ENCODE measurements around the gene LDLR. TPM values are rescaled to one million over a fixed set of nuclear protein-coding genes. Genes with fewer than 3 reads are reported as not detected.
"Not testable (repeated sequence)": the region's sequence is repeated elsewhere in the genome, so short reads cannot be mapped to it uniquely, and the experiment has no call there.

LDLR gene
- total RNA-seq, 4 donors from 2014 or later: 1.2 to 6.0 (median 3.9) TPM

- Histone ChIP-seq H3K36me3 (no peaks in the 10 kb centered on the region), H3K4me3 (no peak overlapping the region), H3K27me3 (no peaks in the 10 kb centered on the region), H3K27ac (peak overlapping the region in 3 of 4 donors; percentile 52 to 58 (median 54)), H3K9me3 (no peaks in the 10 kb centered on the region), H3K4me1 (no peaks in the 10 kb centered on the region)
- ATAC-seq (no peak), DNase-seq (no peak)
- intact Hi-C loops (cut with DNase I; ENCODE audit: low total_unique reads): loop anchor here (1.0 to 10.0 kb wide), 3 partner anchors 95 to 453 kb away; no protein-coding TSS in a partner anchor
- in situ Hi-C loops (cut with MboI; ENCODE audit: low sequenced_read_pairs in 4 of 4): loop anchor here in 3 of 4 donors (5.0 to 10.0 kb wide), 4 partner anchors 71 to 187 kb away; no protein-coding TSS in a partner anchor
- TF ChIP-seq CTCF (IDR thresholded peaks at IDR 0.05 in 4 of 5, conservative IDR thresholded peaks at IDR 0.05 in 1 of 5): no peak
- no peak for TF ChIP-seq POLR2A (IDR thresholded peaks at IDR 0.05)
Measured at GRCh38 chr19:11131471-11131870, 42.2 kb downstream of the LDLR start.

GRCh38 chr19:11136400-11137101, 47.3 kb downstream of the LDLR start:
- no peak for TF ChIP-seq POLR2A (IDR thresholded peaks at IDR 0.05)
- no peak for TF ChIP-seq CTCF (IDR thresholded peaks at IDR 0.05 in 4 of 5, conservative IDR thresholded peaks at IDR 0.05 in 1 of 5)
- ATAC-seq (no peak), DNase-seq (no peak)
- in situ Hi-C loops (cut with MboI; ENCODE audit: low sequenced_read_pairs in 4 of 4): loop anchor here in 3 of 4 donors (5.0 to 10.0 kb wide), 3 partner anchors 66 to 192 kb away; no protein-coding TSS in a partner anchor
- Histone ChIP-seq H3K27ac (peak overlapping the region in 1 of 4 donors; percentile 84), H3K27me3 (no peaks in the 10 kb centered on the region), H3K4me3 (no peak overlapping the region), H3K9me3 (no peaks in the 10 kb centered on the region), H3K36me3 (no peaks in the 10 kb centered on the region), H3K4me1 (peaks cover 10 to 28% of the 10 kb centered on the region in 2 donors)
- intact Hi-C loops (cut with DNase I; ENCODE audit: low total_unique reads): loop anchor here (1.0 to 10.0 kb wide), 3 partner anchors 67 to 448 kb away; no protein-coding TSS in a partner anchor

GRCh38 chr19:11137542-11138384, 48.5 kb downstream of the LDLR start:
- DNase-seq: peak; percentile 60 to 72
- peak; percentile 57 for ATAC-seq
- intact Hi-C loops (cut with DNase I; ENCODE audit: low total_unique reads): loop anchor here (1.0 to 10.0 kb wide), 3 partner anchors 66 to 447 kb away; no protein-coding TSS in a partner anchor
- no peaks in the 10 kb centered on the region for H3K36me3 ChIP-seq
- no peaks in the 10 kb centered on the region for H3K9me3 ChIP-seq
- H3K4me3 ChIP-seq: peak overlapping the region; percentile 29 to 53 (median 46)
- peaks cover 21 to 39% of the 10 kb centered on the region in 2 donors for H3K4me1 ChIP-seq
- H3K27ac ChIP-seq: peak overlapping the region; percentile 72 to 84 (median 79)
- no peaks in the 10 kb centered on the region for H3K27me3 ChIP-seq
- peak; percentile 87 to 93 (median 89) for TF ChIP-seq CTCF (IDR thresholded peaks at IDR 0.05 in 4 of 5, conservative IDR thresholded peaks at IDR 0.05 in 1 of 5)
- TF ChIP-seq POLR2A (IDR thresholded peaks at IDR 0.05): no peak
- in situ Hi-C loops (cut with MboI; ENCODE audit: low sequenced_read_pairs in 4 of 4): loop anchor here in 3 of 4 donors (5.0 to 10.0 kb wide), 3 partner anchors 65 to 193 kb away; no protein-coding TSS in a partner anchor

- DNase-seq (peak; percentile 56 to 74), ATAC-seq (peak; percentile 41 to 48)
- no peaks in the 10 kb centered on the region for H3K9me3 ChIP-seq
- H3K27ac ChIP-seq: peak overlapping the region; percentile 72 to 84 (median 79)
- in situ Hi-C loops (cut with MboI; ENCODE audit: low sequenced_read_pairs in 4 of 4) (loop anchor here in 3 of 4 donors (5.0 to 10.0 kb wide), 3 partner anchors 64 to 194 kb away; no protein-coding TSS in a partner anchor), intact Hi-C loops (cut with DNase I; ENCODE audit: low total_unique reads) (loop anchor here (10.0 kb wide), 2 partner anchors 204 to 446 kb away; no protein-coding TSS in a partner anchor)
- no peaks in the 10 kb centered on the region for H3K27me3 ChIP-seq
- TF ChIP-seq POLR2A (IDR thresholded peaks at IDR 0.05): peak in 1 of 2 donors; percentile 19
- TF ChIP-seq CTCF (IDR thresholded peaks at IDR 0.05 in 4 of 5, conservative IDR thresholded peaks at IDR 0.05 in 1 of 5): no peak
- H3K4me3 ChIP-seq: peak overlapping the region in 2 of 4 donors; percentile 29 to 43
- no peaks in the 10 kb centered on the region for H3K36me3 ChIP-seq
- peaks cover 31 to 49% of the 10 kb centered on the region in 2 donors for H3K4me1 ChIP-seq
Measured at GRCh38 chr19:11138601-11139300, 49.5 kb downstream of the LDLR start.

- ATAC-seq; H3K36me3 ChIP-seq; H3K9me3 ChIP-seq; H3K4me3 ChIP-seq; DNase-seq; in situ Hi-C loops (cut with MboI; ENCODE audit: low sequenced_read_pairs in 4 of 4); intact Hi-C loops (cut with DNase I; ENCODE audit: low total_unique reads); H3K27me3 ChIP-seq: not testable (repeated sequence)
- peaks cover 31 to 53% of the 10 kb centered on the region in 2 donors for H3K4me1 ChIP-seq
- peak overlapping the region; percentile 72 to 84 (median 79) for H3K27ac ChIP-seq
Measured at GRCh38 chr19:11140023-11140538, 50.8 kb downstream of the LDLR start.

Data from gastrocnemius medialis (tissue), 4 donors.